ENCODE measurements around the gene GPN1.
A peak's percentile ranks its signal among the peaks of the same experiment; 100 is the strongest.
"Not testable (repeated sequence)": the region's sequence is repeated elsewhere in the genome, so short reads cannot be mapped to it uniquely, and the experiment has no call there.

The GPN1 gene

GRCh38 chr2:27587025-27587424 is 41.8 kb upstream of the GPN1 start:
- DNase-seq (ENCODE audit: low read depth) = no peak
- TF ChIP-seq, protein P1, sequence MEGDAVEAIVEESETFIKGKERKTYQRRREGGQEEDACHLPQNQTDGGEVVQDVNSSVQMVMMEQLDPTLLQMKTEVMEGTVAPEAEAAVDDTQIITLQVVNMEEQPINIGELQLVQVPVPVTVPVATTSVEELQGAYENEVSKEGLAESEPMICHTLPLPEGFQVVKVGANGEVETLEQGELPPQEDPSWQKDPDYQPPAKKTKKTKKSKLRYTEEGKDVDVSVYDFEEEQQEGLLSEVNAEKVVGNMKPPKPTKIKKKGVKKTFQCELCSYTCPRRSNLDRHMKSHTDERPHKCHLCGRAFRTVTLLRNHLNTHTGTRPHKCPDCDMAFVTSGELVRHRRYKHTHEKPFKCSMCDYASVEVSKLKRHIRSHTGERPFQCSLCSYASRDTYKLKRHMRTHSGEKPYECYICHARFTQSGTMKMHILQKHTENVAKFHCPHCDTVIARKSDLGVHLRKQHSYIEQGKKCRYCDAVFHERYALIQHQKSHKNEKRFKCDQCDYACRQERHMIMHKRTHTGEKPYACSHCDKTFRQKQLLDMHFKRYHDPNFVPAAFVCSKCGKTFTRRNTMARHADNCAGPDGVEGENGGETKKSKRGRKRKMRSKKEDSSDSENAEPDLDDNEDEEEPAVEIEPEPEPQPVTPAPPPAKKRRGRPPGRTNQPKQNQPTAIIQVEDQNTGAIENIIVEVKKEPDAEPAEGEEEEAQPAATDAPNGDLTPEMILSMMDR (IDR thresholded peaks at IDR 0.05; ENCODE audit: control insufficient read depth, extremely low read depth, insufficient read depth) = no peak

DNA sequence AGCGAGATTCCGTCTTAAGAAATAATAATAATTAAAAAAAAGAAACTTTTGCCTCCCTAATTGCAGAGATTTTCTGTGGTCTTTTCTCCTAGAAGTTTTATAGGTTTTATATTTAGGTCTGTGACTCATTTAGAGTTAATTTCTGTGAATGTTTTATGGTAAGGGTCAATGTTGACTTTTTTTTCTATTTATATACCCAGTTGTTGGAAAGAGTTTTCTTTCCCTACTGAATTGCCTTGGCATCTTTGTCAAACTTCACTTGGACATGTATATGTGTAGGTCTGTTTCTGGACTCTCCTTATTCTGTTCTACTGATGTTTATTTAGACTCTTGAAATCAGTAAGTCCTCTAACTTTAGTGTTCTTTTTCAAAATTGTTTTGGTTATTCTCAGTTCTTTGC is 40.5 kb upstream of the GPN1 start:
- TF ChIP-seq, protein P1 (IDR thresholded peaks at IDR 0.05; ENCODE audit: control insufficient read depth, extremely low read depth, insufficient read depth) = no peak
- no peak for DNase-seq (ENCODE audit: low read depth)
- H3K4me3 ChIP-seq (ENCODE audit: low read depth, low read length) = no peak overlapping the region

More at GRCh38 chr2:27587025-27587424, 41.8 kb upstream of the GPN1 start:
- H3K4me3 ChIP-seq (ENCODE audit: low read depth, low read length) = no peak overlapping the region

DNA sequence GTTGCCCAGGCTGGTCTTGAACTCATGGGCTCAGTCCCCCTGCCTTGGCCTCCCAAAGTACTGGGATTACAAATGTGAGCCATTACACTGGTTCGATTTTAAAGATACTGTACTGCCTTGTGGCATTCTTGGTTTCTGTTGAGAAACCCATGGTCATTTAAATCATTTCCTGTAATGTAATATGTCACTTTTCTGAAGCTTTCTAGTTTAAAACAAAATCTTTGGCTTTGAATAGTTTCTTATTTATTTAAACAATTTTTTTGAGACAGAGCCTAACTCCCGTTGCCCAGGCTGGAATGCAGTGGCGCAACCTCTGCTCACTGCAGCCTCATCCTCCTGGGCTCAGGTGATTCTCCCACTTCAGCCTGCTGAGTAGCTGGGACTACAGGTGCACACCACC is 37.1 kb upstream of the GPN1 start:
- no peak for DNase-seq (ENCODE audit: low read depth)
- TF ChIP-seq, protein P1 (IDR thresholded peaks at IDR 0.05; ENCODE audit: control insufficient read depth, extremely low read depth, insufficient read depth) = no peak
- no peak overlapping the region for H3K4me3 ChIP-seq (ENCODE audit: low read depth, low read length)

DNA sequence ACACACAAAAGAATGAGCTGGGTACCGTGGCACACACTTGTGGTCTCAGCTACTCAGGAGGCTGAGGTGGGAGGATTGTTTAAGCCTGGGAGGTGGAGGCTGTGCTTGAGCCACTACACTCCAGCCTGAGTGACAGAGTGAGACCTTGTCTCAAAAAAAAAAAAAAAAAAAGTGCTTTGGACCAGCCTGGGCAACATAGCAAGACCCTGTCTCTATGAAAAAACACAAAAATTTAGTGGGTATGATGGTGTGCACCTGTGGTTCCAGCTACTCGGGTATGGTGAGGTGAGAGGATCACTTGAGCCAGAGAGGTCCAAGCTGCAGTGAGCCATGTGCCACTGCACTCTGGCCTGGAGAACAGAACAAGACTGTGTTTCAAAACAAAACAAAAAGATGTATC is 35.6 kb upstream of the GPN1 start:
- DNase-seq (ENCODE audit: low read depth) = no peak
- TF ChIP-seq, protein P1 (IDR thresholded peaks at IDR 0.05; ENCODE audit: control insufficient read depth, extremely low read depth, insufficient read depth) = no peak
- no peak overlapping the region for H3K4me3 ChIP-seq (ENCODE audit: low read depth, low read length)

GRCh38 chr2:27594020-27594703 is 34.7 kb upstream of the GPN1 start:
- not testable (repeated sequence) for DNase-seq (ENCODE audit: low read depth)

GRCh38 chr2:27595412-27595811 is 33.4 kb upstream of the GPN1 start:
- not testable (repeated sequence) for H3K4me3 ChIP-seq (ENCODE audit: low read depth, low read length)

More at GRCh38 chr2:27594020-27594703, 34.7 kb upstream of the GPN1 start:
- not testable (repeated sequence) for H3K4me3 ChIP-seq (ENCODE audit: low read depth, low read length)

DNA sequence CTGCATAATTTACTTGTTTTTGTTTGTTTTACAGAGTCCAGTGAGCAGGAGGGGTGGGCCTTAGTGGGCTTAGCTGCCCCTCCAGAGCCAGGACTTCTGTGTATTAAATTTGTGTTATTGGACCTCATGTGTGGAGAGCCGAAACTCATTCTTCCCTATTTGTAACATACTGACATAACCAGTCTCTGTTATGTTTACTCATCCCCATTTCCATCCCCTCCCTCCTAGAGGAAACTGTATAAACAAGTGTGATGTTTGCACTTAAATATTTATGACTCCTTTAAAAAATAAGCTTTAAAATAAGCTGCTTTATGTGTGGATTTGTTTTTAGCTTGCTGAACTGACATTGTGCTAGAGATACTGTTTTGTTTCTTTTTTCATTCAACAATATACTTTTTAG is 32.2 kb upstream of the GPN1 start:
- peak overlapping the region; percentile 40 for H3K4me3 ChIP-seq (ENCODE audit: low read depth, low read length)
- TF ChIP-seq, protein P1 (IDR thresholded peaks at IDR 0.05; ENCODE audit: control insufficient read depth, extremely low read depth, insufficient read depth) = no peak
- peak; percentile 67 for DNase-seq (ENCODE audit: low read depth)

More at GRCh38 chr2:27595412-27595811, 33.4 kb upstream of the GPN1 start:
- not testable (repeated sequence) for DNase-seq (ENCODE audit: low read depth)

DNA sequence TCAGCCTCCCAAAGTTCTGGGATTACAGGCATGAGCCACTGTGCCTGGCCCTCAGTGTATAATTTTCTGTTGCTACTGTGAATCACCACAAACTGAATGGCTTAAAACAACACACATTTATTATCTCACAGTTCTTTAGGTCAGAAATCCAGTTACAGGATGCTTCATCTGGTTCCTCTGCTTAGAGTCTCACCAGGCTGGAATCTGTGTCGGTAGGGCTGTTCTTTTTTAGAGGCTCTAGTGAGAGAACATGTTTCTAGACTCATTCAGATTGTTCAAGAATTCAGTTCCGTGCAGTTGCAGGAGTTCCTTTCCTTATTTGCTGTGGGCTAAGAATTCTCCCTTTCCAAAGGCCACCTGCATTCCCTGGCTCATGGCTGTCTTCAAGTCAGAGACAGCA is 22.2 kb upstream of the GPN1 start:
- H3K4me3 ChIP-seq (ENCODE audit: low read depth, low read length) = no peak overlapping the region
- TF ChIP-seq, protein P1 (IDR thresholded peaks at IDR 0.05; ENCODE audit: control insufficient read depth, extremely low read depth, insufficient read depth) = no peak

More for the DNA sequence above, 22.2 kb upstream of the GPN1 start:
- no peak for DNase-seq (ENCODE audit: low read depth)

Measured in LNCaP clone FGC (cell line).